HG02885 (cell line): ENCODE results near the gene FBXO42.
A peak's percentile ranks its signal among the peaks of the same experiment; 100 is the strongest.
"Not testable (repeated sequence)": the region's sequence is repeated elsewhere in the genome, so short reads cannot be mapped to it uniquely, and the experiment has no call there.

Experiments
- ATAC-seq: cut with Tn5 transposase; IDR thresholded peaks from one replicate; pipeline ENCODE4 v1.9.1; 2021; ENCODE audit warnings: mild to moderate bottlenecking; ENCODE audit not compliant: unreplicated experiment, poor library complexity

The FBXO42 gene

GRCh38 chr1:16226490-16227179 lies 125.6 kb downstream of the FBXO42 start:
- no peak for ATAC-seq

- no peak for ATAC-seq
Measured at GRCh38 chr1:16226129-16226489, 126.2 kb downstream of the FBXO42 start.

GRCh38 chr1:16224472-16224871 lies 127.8 kb downstream of the FBXO42 start:
- ATAC-seq: no peak

DNA sequence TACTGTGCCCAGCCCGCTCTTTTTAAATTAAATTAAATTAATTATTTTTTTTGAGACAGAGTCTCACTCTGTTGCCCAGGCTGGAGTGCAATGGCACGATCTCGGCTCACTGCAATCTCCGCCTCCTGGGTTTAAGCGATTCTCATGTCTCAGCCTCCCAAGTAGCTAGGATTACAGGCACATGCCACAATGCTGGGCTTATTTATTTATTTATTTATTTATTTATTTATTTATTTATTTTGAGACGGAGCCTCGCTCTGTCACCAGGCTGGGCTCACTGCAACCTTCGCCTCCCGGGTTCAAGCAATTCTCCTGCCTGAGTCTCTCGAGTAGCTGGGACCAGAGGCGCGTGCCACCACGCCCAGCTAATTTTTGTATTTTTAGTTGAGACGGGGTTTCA lies 129.6 kb downstream of the FBXO42 start:
- not testable (repeated sequence) for ATAC-seq

- no peak for ATAC-seq
Measured at GRCh38 chr1:16221499-16221898, 130.8 kb downstream of the FBXO42 start.

GRCh38 chr1:16219968-16220500 lies 132.2 kb downstream of the FBXO42 start:
- ATAC-seq: no peak

- no peak for ATAC-seq
Measured at GRCh38 chr1:16218674-16219071, 133.6 kb downstream of the FBXO42 start.

DNA sequence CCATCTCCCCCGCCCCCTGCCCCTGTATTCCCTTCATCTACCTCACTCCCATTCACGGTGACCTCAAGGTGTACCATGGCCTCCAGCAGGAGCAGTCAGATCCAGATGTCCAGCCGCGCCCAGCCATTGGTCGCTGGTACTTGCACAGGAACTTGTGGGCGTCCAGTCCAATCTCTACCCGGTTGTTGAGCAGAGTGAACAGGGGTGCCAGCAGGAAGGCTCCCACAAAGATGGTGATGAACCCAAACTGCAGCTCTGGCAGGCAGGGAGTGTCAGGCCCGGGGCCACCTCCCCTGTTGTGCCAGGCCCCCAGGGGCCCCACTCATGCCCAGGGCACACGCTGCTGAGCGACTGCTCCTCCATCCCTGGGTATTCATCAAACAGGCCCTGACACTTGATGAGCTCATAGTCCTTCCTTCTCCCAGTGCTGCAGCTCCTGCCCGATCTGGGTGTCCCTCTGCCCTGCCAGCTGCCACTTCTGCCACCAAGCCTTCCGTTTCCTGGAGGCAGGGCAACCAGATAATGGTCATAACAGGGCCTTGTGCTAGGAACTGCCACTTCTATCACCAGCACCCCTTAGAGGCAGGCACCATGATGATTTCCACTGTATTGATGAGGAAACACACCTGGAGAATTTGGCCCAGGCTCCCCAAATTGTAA lies 134.1 kb downstream of the FBXO42 start:
- ATAC-seq: no peak

GRCh38 chr1:16217061-16217785 lies 135.1 kb downstream of the FBXO42 start:
- ATAC-seq: peak; percentile 92

DNA sequence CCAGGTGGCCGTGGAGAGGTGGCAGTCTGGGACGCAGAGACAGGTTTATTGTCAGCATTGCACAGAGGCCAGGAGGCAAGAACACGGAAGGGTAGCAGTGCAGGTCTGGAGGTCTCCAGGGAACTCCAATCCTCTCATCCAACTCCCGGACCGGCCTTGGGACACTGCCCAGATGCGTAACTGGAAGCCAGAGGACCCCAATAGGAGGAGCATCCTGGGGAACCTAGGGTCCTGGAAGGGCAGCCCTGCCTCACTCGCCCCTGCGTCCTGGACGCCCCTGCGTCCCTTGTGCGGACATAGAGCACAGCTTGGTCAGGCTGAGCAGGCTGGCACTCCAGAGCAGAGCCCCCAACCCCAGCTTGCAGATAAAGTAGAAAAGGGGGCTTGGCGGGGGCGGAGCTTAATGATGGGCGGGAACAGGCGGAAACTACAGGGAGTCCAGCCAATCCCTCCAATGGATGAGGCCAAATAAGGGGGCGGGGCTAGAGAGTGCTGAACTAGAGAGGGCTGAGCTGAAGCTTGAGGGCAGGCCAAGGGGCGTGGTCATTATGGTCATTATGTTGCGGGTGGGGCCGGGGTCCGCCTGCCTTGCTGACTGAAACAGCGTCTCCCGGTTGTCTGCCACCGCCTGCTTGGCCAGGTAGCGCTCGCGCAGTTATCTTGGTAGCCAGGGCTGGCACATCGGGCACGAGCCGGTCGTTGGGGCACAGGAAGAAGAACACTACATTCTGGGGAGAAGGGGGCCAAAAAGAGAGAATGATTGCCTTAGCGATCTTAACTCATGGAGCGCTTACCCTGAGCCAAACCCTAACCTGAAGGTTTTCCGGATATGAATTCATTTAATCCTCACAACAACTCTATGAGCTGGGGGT lies 136.2 kb downstream of the FBXO42 start:
- ATAC-seq: no peak

DNA sequence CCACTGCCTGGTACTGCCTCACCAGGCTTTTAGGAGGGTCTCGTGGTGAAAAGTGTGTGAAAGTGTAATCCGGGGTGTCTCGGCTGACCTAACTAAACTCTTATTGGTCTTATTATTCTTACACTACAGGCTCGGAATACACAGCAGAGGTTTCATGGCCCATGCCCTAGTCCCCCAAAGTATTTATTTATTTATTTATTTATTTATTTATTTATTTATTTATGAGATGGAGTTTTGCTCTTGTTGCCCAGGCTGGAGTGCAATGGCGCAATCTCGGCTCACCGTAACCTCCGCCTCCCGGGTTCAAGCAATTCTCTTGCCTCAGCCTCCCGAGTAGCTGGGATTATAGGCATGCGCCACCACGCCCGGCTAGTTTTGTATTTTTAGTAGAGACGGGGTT lies 137.0 kb downstream of the FBXO42 start:
- ATAC-seq: not testable (repeated sequence)

DNA sequence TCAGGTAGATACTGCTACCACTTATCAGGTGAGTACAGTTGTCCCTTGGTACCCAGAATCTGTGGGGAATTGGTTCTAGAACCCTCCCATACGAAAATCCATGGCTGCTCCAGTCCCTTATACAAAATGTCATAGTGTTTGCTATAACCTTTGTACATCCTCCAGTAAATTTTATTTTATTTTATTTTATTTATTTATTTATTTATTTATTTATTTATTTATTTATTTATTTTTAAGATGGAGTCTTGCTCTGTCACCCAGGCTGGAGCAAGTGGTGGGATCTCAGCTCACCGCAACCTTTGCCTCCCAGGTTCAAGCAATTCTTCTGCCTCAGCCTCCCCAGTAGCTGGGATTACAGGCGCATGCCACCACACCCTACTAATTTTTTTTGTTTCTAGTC lies 138.7 kb downstream of the FBXO42 start:
- ATAC-seq: not testable (repeated sequence)

DNA sequence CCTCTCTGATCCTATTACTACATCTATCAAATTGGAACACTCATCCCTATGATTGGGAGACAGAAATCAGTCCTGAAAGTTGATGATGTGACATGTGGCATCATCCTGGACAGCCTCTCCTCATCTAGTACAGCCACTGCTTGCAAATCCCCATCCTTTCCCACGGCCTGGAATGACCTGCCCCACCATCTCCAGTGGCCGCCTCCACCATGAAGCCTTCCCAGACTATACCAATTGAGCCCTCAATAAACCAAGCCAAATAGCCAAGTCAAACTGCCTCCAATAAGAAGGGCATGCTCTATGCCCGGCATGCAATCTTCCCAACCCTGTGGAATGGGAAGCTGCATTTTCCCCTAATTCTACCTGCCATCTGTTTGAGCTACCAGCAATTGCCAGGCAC lies 139.3 kb downstream of the FBXO42 start:
- ATAC-seq: no peak

DNA sequence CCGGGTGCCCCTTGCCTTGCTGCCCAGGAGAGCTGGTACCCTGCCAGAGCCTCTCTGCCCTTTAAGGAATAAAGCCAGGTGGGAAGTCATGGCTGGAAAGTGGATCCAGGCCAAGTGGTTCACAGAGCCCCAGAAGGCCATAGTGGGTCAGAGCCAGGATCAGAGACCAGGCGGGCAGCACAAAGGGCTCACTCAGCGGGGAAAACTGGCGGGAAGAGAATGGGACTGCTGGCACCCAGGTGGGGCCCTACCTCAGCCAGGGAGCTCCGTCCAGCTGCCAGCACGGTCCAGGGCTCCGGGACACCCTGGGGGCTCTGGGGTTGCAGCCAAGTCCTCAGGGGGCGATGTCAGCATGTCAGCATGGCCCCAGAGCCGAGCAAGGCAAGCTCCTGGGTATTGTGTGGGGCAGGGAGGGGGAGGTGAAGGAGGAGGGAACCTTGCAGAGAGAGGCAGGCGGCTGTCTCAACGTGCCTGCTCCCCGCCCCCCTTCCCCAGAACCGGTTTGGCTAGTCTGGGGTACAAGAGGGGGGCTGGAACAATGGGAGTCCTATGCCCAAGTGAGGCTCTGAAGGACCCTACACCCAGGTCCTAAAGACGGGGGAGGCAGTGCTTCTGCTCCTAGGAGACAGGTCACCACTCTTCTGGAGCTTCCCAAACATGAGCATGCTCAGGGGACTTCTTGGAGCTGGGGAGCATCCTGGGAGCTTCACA lies 139.9 kb downstream of the FBXO42 start, which contains the start of gene ARHGEF19:
Gene ARHGEF19, minus strand, starts transcription at position 402 of the 711 bp plus-strand sequence. CDS start 3,598 bp downstream, outside the sequence.
- no peak for ATAC-seq

DNA sequence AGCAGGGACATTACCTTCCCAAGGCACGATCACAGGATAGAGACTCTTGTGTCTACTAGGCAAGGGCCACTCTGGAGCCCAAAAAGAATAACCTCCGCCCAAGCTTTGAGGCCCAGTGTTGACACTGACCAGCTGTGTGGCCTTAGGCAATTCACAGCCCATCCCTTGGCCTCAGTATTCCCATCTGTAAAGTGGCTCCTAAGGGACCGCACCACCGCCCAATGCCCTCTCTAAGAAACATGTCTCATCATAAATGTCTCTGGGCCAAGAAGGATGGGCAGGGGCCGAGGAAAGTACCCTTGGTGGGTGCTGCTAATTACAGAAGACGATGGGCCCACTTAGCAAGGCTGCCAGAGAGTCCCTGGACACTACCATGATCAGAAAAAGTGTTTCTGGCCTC lies 140.5 kb downstream of the FBXO42 start:
- no peak for ATAC-seq

DNA sequence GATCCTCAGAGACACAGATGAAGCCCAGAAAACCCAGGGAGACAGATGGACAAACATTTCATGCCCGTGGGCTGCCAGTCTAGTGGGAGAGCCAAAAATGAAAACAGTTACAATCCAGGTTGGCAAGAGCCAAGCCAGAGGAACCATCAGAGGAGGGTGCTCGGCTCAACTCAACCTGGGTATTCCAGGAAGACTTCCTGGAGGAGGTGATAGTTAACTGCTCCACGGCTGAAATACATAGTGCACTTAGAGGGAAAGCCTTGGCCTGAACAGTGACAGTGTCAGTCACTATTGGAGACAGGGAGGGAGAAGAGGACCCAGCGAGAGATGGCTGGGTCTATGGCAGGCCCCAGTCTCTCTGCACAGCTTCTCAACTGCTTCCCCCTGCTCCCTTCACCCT lies 141.7 kb downstream of the FBXO42 start:
- no peak for ATAC-seq

DNA sequence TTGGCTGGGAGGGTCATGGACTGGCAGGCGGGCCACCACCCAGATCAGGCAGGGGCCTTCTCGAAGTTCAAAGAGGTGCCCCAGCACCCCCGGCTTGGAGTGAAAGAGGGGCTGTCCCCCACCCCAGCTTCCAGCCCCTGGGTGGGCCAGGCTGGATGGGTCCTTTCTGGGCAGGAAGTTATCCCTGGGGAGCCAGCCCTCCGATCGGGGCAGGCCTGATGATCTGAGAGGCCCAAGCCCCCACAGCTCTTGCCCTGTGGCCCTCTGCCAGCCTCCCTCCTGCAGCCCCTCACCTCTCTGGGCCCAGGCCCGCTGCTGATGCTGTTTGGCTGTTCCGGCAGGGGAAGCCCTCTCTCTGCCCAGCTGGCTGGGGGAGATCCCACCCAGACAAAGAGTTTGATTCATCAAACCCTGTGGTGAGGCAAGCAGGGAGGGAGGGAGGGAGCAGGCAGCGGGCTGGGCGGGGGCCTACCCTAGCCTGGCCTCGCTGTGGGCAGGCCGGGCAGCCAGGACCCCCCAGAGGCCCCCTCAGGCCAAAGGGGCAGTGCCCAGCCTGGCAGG lies 142.4 kb downstream of the FBXO42 start:
- ATAC-seq: no peak

DNA sequence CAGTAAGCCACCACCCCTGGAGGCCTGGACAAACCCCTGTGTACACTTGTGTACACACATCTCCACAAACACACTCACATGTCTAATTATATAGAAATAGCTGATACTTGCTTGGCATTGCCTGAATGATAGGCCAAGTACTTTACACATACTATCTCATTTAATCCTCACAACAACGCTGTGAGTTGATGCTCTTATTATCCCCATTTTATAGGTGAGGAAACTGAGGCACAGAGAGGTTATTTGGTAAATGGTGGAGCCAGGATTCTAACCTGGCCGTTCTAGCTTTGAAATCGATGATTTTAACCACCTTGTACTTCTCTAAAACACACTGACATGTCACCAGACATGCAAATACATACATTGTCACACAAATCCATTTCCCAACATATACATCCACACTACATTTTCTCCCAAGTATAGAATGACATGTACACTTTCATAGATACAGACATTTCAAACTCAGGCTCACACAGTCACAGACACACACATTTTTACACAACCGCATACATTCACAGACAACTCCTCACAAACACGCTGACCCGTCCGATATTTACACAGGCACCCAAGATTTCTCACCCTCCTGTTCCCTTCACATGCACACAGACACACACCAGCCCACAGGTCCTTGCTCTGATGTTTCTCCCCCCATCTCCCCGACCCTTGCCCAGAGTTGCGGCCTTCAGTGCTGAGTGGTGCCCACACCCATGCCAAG lies 143.0 kb downstream of the FBXO42 start:
- no peak for ATAC-seq
